Umbilical cord (tissue), 2 donors: Measurements from ENCODE around the gene KCNAB1. TPM values are rescaled to one million over a fixed set of nuclear protein-coding genes. Genes with fewer than 3 reads are reported as not detected.

Source experiments
- DNase-seq: peaks from one replicate; pipeline ENCODE4 v3.0.0-alpha.2; 2015; ENCODE audit warnings: low spot score
- total RNA-seq: library from RNA; depleted of rRNA; stranded (reverse); fragments of >200 nt; gene quantifications from one replicate; pipeline ENCODE4 v1.2.3, GENCODE V29; 2014; ENCODE audit warnings: low replicate concordance; ENCODE audit not compliant: insufficient read depth

KCNAB1 gene
- total RNA-seq, 1 donor from 2014 or later = 0.72 TPM

GRCh38 chr3:156535162-156535627, 414.8 kb downstream of the KCNAB1 start:
- DNase-seq = peak; percentile 90

- no peak for DNase-seq
These were observed 415.4 kb downstream of the KCNAB1 start for GRCh38 chr3:156535798-156536197.

- DNase-seq = no peak
These were observed 416.3 kb downstream of the KCNAB1 start for GRCh38 chr3:156536524-156537316.

- DNase-seq = no peak
These were observed 418.7 kb downstream of the KCNAB1 start for GRCh38 chr3:156539051-156539450.

GRCh38 chr3:156539802-156540201, 419.4 kb downstream of the KCNAB1 start:
- no peak for DNase-seq

- no peak for DNase-seq
These were observed 422.0 kb downstream of the KCNAB1 start for GRCh38 chr3:156542101-156543042.

GRCh38 chr3:156543043-156543555, 422.7 kb downstream of the KCNAB1 start:
- no peak for DNase-seq

GRCh38 chr3:156547637-156548036, 427.3 kb downstream of the KCNAB1 start:
- no peak for DNase-seq

GRCh38 chr3:156548041-156548687, 427.8 kb downstream of the KCNAB1 start:
- no peak for DNase-seq

GRCh38 chr3:156548902-156549301, 428.5 kb downstream of the KCNAB1 start:
- no peak for DNase-seq

- DNase-seq = no peak
These were observed 430.9 kb downstream of the KCNAB1 start for GRCh38 chr3:156551261-156551660.

GRCh38 chr3:156551746-156552145, 431.4 kb downstream of the KCNAB1 start:
- DNase-seq = peak; percentile 45

- no peak for DNase-seq
These were observed 432.6 kb downstream of the KCNAB1 start for GRCh38 chr3:156552973-156553372.

- peak; percentile 54 for DNase-seq
These were observed 433.5 kb downstream of the KCNAB1 start for GRCh38 chr3:156553705-156554356.

GRCh38 chr3:156554515-156554841, 434.1 kb downstream of the KCNAB1 start:
- DNase-seq = no peak

- peak; percentile 99 for DNase-seq
These were observed 434.7 kb downstream of the KCNAB1 start, which contains the start of gene SSR3 for GRCh38 chr3:156554842-156555687. SSR3 (minus strand) TSS chr3:156555117; CDS start chr3:156555089, 28 bp downstream.

GRCh38 chr3:156558389-156558788, 438.0 kb downstream of the KCNAB1 start:
- peak; percentile 35 for DNase-seq

- DNase-seq = peak; percentile 78
These were observed 438.9 kb downstream of the KCNAB1 start for GRCh38 chr3:156559321-156559720.

- no peak for DNase-seq
These were observed 441.2 kb downstream of the KCNAB1 start for GRCh38 chr3:156561533-156561932.

GRCh38 chr3:156562486-156562885, 442.1 kb downstream of the KCNAB1 start:
- DNase-seq = peak; percentile 65
